RPMI7951 (cell line): Measurements from ENCODE around the gene SULF2. TPM values are rescaled to one million over a fixed set of nuclear protein-coding genes. Genes with fewer than 3 reads are reported as not detected.
A peak's percentile ranks its signal among the peaks of the same experiment; 100 is the strongest.

Experiments
- DNase-seq: peaks from one replicate; pipeline ENCODE4 v3.0.0-alpha.2; 2012; ENCODE audit warnings: low read depth
- total RNA-seq: library from RNA; depleted of rRNA; stranded (reverse); fragments of >200 nt; shearing (Covaris generic); gene quantifications from 2 replicates; pipeline ENCODE4 v1.2.3, GENCODE V29; 2014

The SULF2 gene
- total RNA-seq, 1 experiment from 2014 or later, result 74.4 TPM

GRCh38 chr20:47737923-47738322, 47.4 kb downstream of the SULF2 start:
- no peak for DNase-seq

- no peak for DNase-seq
Observed at GRCh38 chr20:47736570-47737152, 48.6 kb downstream of the SULF2 start.

GRCh38 chr20:47735412-47736400, 49.6 kb downstream of the SULF2 start:
- peak; percentile 51 for DNase-seq

- no peak for DNase-seq
Observed at GRCh38 chr20:47734870-47735269, 50.4 kb downstream of the SULF2 start.

- peak; percentile 33 for DNase-seq
Observed at GRCh38 chr20:47733892-47734291, 51.4 kb downstream of the SULF2 start.

- DNase-seq, result no peak
Observed at GRCh38 chr20:47730744-47731143, 54.5 kb downstream of the SULF2 start.

- no peak for DNase-seq
Observed at GRCh38 chr20:47729472-47729871, 55.8 kb downstream of the SULF2 start.

- DNase-seq, result no peak
Observed at GRCh38 chr20:47727909-47728361, 57.3 kb downstream of the SULF2 start.

GRCh38 chr20:47727170-47727880, 58.0 kb downstream of the SULF2 start:
- peak; percentile 54 for DNase-seq

GRCh38 chr20:47726632-47727031, 58.6 kb downstream of the SULF2 start:
- no peak for DNase-seq

GRCh38 chr20:47725248-47725973, 59.9 kb downstream of the SULF2 start:
- peak; percentile 84 for DNase-seq

GRCh38 chr20:47724910-47725247, 60.4 kb downstream of the SULF2 start:
- DNase-seq, result no peak

GRCh38 chr20:47724396-47724795, 60.9 kb downstream of the SULF2 start:
- no peak for DNase-seq

GRCh38 chr20:47723322-47723721, 62.0 kb downstream of the SULF2 start:
- no peak for DNase-seq

- DNase-seq, result no peak
Observed at GRCh38 chr20:47720636-47721427, 64.4 kb downstream of the SULF2 start.

GRCh38 chr20:47719625-47720024, 65.7 kb downstream of the SULF2 start:
- no peak for DNase-seq

- no peak for DNase-seq
Observed at GRCh38 chr20:47719211-47719610, 66.1 kb downstream of the SULF2 start.

- DNase-seq, result no peak
Observed at GRCh38 chr20:47718398-47718797, 66.9 kb downstream of the SULF2 start.

GRCh38 chr20:47717421-47717820, 67.9 kb downstream of the SULF2 start:
- DNase-seq, result no peak

GRCh38 chr20:47713878-47714450, 71.3 kb downstream of the SULF2 start:
- DNase-seq, result peak; percentile 30

- no peak for DNase-seq
Observed at GRCh38 chr20:47713163-47713562, 72.1 kb downstream of the SULF2 start.
